HG03378 (cell line): Measurements from ENCODE around the gene OSBPL1A.

Source experiments
- ATAC-seq: cut with Tn5 transposase; IDR thresholded peaks from one replicate; pipeline ENCODE4 v1.9.1; 2021; ENCODE audit warnings: mild to moderate bottlenecking, moderate library complexity; ENCODE audit not compliant: unreplicated experiment

OSBPL1A gene

DNA sequence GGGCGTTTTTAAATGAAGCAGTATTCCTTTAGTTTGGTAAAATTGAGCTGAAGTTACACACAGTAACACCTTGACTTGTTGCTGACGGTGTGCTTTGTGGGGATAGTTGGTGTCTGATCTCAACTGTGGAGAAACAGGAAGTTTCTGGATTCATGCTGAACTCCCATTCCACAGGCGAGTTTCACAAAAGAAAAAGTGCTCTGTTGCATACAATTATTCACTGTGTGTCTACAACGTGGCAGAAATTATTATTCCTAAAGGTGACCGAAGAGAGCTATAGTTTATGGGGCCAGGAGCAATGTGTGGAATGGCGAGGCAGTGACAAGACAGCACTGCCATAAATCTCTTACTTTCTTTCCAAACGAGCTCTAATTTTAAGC, 259.2 kb downstream of the OSBPL1A start:
- ATAC-seq, result peak; percentile 13

DNA sequence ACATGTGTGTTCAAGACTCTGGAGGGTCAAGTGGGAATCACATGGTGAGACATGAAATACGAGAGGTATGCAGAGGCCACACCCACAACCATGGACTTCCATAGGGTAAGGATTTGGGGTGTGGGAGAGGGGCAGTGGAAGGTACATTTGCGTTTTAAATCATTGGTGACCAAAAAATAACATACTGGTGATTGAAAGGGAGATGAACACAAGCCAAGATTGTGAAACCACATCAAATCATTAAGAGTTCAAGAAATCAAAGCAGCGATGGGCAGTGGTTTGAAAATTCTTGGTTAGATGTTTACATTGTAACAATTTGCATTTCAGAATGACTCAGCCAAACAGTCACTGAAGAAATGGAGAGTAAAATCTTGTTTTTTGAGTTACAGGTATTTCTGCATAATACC, 260.7 kb downstream of the OSBPL1A start:
- ATAC-seq, result no peak

DNA sequence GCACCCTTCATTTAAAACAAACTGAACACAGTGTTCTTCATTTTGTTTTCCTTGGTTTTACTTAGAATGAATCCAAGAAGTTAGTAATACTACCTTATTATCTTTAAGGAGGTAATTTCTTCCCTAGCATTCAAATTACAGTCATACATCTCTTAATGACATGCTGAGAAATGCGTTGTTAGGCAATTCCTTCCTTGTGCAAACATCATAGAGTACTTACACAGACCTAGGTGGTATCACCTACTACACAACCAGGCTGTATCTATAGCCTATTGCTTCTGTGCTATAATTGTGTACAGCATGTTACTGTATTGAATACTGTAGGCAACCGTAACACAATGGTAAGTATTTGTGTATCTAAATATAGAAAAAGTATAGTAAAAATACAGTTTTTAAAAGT, 267.1 kb downstream of the OSBPL1A start:
- no peak for ATAC-seq

DNA sequence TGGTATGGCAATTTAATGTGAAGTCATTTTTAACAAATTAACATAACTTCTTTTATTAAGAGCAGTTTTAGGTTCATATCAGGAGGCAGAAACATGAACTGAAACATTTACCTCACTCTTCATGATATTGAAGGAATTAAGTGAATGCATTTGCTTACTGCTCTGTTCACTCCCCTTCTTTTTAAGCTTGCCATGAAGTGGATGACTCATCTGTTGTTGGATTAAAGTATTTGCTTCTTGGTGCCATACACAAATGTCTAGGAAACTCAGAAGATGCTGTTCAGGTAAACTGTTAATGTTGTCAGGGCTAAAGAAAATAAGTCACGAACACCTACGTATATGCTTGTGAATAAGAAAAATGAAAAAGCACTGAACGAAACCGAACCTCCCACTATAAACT, 268.9 kb downstream of the OSBPL1A start:
- no peak for ATAC-seq

DNA sequence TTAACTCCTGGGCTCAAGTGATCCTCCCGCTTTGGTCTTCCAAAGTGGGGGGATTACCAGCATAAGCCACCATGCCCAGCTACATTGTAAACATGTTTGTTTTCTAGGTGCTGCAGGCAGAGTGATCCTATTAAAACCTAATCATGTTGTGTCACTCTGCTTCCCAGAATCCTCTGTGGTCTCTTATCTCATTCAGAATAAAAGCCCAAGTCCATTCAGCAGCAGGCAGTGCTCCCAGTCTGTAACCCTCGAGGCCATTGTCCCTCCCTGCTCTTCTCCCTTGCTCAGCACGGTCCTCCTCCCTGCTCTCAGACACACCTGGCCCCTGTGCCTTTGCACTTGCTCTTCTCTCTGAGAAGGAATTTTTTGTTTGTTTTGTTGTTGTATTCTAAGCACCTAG, 269.9 kb downstream of the OSBPL1A start:
- ATAC-seq, result no peak

DNA sequence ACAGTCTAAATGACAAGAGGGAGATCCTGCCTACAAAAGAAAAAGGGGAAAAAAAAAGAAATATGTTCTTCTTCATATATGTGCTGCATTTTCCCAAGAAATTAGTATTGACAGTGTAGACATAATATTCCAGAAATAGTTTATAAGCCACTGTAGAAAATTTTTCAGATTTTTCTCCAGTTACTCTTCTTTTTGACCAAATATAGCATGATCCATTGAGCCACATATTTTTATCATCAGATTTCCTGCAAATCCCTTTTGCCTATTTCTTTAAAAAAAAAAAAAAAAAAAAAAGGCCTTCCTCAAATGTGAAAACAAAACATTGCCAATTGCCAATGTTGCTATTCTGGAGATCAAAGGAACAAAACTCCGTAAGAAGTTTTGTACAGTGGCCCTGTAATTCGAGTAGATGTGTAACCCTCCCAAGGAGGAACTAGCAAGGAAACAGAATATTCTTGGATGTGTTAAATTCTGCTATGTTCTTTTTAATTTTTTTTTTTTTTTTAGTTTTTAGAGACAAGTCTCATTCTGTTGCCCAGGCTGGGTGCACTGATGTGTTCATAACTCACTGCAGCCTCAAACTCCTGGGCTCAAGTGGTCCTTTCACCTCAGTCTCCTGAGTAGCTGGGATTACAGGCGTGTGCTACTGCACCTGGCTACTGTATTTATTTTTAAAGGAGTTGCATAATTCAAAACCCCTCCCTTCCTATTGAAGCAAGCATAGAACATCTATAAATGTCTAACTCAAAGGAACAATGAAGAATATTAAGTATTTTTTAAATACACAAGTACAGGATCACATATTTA, 271.3 kb downstream of the OSBPL1A start:
- ATAC-seq, result no peak

DNA sequence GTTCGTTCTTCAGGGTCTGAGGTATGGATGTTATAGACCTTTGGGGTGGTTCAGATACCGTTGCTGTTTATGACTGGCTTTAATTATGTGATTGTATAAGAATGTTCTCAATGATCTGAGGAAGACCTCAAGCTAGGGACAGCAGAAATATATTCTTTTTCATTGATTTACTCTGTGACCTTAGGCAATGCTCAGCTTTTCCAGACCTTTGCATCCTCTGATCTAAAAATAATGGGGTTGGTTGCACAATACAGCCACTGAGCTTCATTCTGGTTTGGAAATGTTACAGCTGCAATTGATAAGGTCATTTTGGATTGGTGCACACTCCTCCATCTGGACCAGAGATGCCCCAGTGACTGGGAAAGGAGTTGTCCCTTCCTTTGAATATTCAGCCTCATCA, 276.0 kb downstream of the OSBPL1A start:
- no peak for ATAC-seq

DNA sequence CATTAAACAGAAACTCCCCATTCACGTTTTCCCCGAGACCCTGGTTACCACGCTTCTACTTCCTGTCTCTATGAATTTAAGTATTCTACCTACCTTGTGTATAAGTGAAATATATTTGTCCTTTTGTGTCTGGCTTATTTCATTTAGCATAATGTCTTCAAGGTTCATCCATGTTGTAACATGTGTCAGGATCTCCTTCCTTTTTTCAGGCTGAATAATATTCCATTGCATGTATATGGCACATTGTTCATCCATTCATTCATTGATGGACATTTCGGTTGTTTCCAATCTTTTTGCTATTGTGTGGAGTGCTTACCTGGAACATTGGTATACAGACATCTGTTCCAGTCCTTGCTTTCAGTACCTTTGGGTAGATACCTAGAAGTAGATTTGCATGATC, 276.9 kb downstream of the OSBPL1A start:
- ATAC-seq, result no peak

DNA sequence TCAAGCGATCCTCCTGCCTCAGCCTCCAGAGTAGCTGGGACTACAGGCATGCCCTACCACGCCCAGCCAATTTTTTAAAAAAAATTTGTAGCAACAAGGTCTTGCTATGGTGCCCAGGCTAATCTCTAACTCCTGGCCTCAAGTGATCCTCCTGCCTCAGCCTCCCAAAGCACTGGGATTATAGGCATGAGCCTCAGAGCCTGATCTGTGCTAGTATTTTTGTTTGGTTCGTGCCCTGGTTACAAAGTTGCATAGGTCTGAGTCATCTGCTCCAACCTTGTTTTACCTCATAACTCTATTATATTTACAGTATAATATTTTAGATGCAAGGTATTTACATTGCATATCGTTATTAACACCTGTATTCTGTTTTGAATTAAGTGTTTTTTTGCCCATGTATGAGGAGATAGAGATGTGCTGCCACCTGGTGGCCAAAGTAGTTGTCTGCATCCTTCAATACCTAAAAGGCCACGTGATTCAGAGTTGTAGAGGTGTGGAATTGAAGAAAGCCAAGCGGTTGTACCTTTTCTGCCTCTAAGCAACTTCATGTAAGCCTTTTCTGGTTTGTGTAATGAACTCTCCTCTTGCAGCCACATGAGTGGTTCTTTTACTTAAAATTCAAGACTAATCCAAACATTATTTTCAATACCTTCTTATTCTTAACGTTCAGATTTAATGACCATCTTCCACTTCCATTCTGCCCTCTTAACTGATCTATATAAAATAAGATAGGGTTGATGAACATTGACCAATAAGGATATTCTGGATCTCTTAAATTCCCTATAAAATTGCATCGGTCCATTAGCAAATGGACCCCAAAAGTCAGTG, 278.7 kb downstream of the OSBPL1A start:
- peak; percentile 84 for ATAC-seq

DNA sequence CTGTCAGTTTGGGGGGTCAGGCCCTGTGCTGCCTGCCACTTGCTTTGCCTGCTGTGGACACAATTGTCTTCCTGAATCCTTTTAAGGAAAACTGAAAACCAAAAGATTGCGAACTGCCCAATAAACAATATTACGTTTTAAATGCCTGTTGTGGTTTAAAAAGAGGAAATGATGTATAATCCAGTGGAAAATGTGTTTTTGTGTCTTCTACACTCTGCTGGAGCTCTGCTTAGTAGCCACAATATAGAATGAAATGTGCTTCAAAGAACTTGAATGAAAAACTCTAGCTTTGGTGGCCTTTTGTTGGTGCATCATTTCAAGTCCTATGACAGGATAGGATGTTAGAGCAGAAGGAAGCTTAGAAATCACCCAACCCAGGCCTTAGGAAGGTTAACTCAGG, 282.0 kb downstream of the OSBPL1A start:
- ATAC-seq, result no peak

DNA sequence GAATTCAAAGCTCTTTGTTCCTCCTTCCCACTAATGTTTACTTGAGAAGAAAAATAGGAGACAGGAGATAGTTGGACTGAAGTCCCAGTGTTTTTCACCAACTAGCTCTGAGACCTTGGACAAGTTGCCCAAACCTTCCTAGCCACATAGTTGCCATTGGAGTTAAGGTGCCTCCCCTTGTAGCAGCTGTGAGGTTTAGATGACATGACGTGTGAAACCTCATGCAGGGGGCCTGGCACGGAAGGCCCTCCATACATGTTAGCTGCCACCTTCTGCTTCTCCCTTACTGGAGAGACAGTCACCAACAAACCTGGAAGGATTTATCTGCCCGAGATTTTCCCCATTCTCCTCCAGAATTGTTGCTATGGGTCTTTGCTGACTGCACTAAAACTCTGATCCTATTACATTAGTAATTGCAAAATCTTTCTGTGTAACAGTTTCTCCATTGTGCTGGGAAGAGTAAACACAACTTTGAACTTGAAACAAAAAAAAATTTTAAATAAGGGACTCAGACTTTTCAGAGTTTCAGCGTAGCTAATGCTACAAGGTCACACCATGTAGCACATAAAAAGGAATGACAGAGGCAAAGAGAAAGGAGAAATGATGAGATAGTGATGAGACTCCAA, 282.6 kb downstream of the OSBPL1A start:
- ATAC-seq, result no peak

DNA sequence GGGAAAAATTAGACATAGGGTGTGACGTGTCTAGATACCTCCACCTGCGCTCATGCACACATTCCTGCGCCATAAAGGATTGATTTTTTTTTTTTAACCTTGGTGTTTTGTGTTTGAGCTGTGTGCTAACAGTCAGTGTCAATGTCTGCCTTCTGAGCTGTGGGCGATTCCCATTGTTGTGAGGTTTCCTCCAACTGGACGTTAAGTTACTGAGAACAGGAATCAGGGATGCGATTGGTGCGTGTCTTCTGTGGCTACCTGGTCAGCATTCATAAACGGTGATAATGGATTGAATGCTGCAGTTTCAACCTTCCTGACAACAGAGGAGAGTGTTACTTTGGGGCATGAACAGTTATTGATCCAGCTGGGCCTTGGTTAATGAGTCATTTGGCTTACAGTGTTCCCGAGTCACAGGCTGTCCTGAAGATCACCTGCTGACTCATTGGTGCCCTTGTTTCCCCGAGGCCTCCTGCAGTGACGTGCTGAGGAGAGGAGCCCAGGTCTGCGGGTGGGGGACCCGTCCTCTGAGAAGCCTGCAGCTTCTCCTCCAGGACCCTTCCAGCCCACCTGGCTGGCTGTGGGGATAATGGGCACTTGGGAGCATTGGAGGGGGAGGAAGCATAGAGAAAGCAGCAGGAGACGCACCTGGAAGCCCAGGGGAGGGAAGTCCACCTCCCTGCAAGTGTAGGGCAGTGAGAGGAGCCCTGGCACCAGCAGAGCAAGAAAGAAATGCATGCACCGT, 284.6 kb downstream of the OSBPL1A start:
- ATAC-seq, result no peak

DNA sequence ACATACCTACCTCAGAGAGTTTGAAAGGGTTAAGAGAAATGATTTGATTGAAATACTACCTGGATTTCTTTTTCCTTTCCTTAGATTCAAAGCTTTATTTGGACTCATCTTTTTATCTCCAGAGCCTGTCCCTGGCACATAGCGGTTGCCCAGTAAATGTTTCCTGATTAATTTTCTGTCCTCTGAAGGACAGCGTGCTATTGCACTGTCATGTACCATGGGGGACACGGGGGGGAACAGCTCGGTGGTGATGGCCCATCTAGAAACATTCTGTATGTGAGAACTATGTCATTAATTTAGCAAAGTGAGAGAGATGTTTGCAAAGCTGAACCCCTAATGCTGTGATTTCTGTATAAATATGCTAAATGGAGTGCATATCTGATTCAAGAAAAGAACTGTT, 285.2 kb downstream of the OSBPL1A start:
- no peak for ATAC-seq
